ENCODE data around the gene IFRD1. TPM values are rescaled to one million over a fixed set of nuclear protein-coding genes. Genes with fewer than 3 reads are reported as not detected.

The IFRD1 gene
- total and polyA plus RNA-seq, 2 donors from 2014 or later: 24.1 to 31.5 TPM

DNA sequence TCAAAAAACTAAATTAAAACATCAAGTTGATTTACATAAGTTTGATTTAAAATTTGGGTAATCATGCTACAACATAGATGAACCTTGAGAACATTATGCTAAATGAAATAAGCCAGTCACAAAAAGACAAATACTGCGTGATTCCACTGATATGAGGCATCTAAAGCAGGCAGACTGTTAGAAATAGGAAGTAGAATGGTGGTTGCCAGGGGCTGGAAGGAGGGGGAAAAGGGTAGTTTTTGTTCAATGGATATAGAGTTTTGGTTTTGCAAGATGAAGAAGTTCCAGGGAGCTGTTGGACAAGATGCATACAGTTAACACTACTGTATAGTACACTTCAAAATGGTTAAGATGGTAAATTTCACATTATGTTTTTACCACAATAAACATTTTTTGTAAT is 45.0 kb upstream of the IFRD1 start:
- Histone ChIP-seq H3K27ac (ENCODE audit: low read depth in 2 of 2, low read length in 2 of 2) (no peak overlapping the region), H3K9ac (ENCODE audit: low read length in 3 of 3) (no peak overlapping the region), H3K4me1 (ENCODE audit: control insufficient read depth in 2 of 3, insufficient read depth in 2 of 3, low read depth in 1 of 3, low read length in 3 of 3) (no peaks in the 10 kb centered on the region), H3K36me3 (ENCODE audit: control insufficient read depth in 2 of 3, insufficient read depth in 3 of 3, low read length in 3 of 3) (no peaks in the 10 kb centered on the region), H3K27me3 (ENCODE audit: control insufficient read depth, insufficient read depth, low read length) (no peaks in the 10 kb centered on the region), H3K4me3 (ENCODE audit: low read length in 3 of 3) (no peak overlapping the region), H3K9me3 (ENCODE audit: control insufficient read depth in 2 of 3, insufficient read depth in 1 of 3, low read length in 3 of 3) (no peaks in the 10 kb centered on the region)
- TF ChIP-seq, protein P1, sequence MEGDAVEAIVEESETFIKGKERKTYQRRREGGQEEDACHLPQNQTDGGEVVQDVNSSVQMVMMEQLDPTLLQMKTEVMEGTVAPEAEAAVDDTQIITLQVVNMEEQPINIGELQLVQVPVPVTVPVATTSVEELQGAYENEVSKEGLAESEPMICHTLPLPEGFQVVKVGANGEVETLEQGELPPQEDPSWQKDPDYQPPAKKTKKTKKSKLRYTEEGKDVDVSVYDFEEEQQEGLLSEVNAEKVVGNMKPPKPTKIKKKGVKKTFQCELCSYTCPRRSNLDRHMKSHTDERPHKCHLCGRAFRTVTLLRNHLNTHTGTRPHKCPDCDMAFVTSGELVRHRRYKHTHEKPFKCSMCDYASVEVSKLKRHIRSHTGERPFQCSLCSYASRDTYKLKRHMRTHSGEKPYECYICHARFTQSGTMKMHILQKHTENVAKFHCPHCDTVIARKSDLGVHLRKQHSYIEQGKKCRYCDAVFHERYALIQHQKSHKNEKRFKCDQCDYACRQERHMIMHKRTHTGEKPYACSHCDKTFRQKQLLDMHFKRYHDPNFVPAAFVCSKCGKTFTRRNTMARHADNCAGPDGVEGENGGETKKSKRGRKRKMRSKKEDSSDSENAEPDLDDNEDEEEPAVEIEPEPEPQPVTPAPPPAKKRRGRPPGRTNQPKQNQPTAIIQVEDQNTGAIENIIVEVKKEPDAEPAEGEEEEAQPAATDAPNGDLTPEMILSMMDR (IDR thresholded peaks at IDR 0.05; ENCODE audit: borderline replicate concordance, extremely low read depth, insufficient read depth): no peak
- intact Hi-C loops (cut with DNase I): loop anchor here (10.0 kb wide), 1 partner anchor 640 kb away; no protein-coding TSS in a partner anchor
- DNase-seq (no peak), FAIRE-seq (no peak)

DNA sequence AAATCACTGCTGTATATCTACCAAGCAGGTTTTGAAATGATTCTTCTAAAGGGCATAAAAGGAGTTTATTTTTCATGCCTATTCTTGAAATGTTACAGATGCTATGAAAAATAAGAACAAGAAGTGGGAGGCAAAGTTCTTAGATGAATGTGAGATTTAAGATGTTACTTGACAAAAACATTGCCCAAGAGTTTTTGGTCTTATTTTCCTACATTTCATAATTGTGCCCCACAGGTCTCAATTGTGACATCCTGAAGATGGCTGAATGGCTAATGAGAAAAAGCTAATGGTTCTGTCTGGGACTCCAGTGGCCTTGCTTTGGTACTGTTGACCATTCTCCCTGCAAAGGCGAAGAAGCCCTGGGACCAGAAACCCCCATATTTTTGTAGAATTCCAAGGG is 43.0 kb upstream of the IFRD1 start:
- FAIRE-seq (no peak), DNase-seq (no peak)
- Histone ChIP-seq H3K4me3 (ENCODE audit: low read length in 3 of 3) (no peak overlapping the region), H3K9ac (ENCODE audit: low read length in 3 of 3) (no peak overlapping the region), H3K27me3 (ENCODE audit: control insufficient read depth, insufficient read depth, low read length) (no peaks in the 10 kb centered on the region), H3K4me1 (ENCODE audit: control insufficient read depth in 2 of 3, insufficient read depth in 2 of 3, low read depth in 1 of 3, low read length in 3 of 3) (no peaks in the 10 kb centered on the region), H3K36me3 (ENCODE audit: control insufficient read depth in 2 of 3, insufficient read depth in 3 of 3, low read length in 3 of 3) (no peaks in the 10 kb centered on the region), H3K9me3 (ENCODE audit: control insufficient read depth in 2 of 3, insufficient read depth in 1 of 3, low read length in 3 of 3) (no peaks in the 10 kb centered on the region), H3K27ac (ENCODE audit: low read depth in 2 of 2, low read length in 2 of 2) (no peak overlapping the region)
- TF ChIP-seq, protein P1 (IDR thresholded peaks at IDR 0.05; ENCODE audit: borderline replicate concordance, extremely low read depth, insufficient read depth): no peak
- intact Hi-C loops (cut with DNase I): loop anchor here (10.0 kb wide), 1 partner anchor 642 kb away; no protein-coding TSS in a partner anchor

DNA sequence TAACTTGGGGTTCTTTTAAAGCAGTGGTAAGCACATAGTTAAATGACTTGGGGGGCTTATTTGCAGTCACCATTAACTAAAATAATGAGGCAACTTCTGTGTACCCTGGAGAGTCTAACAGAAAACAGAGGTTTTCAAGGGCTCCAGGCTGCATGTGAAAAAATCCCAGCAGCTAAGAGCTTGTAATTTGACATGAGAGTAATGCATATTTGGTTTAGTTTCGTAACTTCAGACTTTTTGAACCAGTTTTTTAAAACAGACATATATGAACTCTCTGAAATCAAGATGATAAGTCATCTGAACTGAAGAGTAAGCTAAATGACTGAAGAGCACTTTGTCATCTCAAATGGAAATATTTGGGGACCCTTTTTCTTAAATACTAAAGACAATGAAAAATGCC is 40.2 kb upstream of the IFRD1 start:
- intact Hi-C loops (cut with DNase I): no loop called here

More for the DNA sequence above, 40.2 kb upstream of the IFRD1 start:
- no peaks in the 10 kb centered on the region for H3K9me3 ChIP-seq (ENCODE audit: control insufficient read depth in 2 of 3, insufficient read depth in 1 of 3, low read length in 3 of 3)
- no peaks in the 10 kb centered on the region for H3K36me3 ChIP-seq (ENCODE audit: control insufficient read depth in 2 of 3, insufficient read depth in 3 of 3, low read length in 3 of 3)
- H3K9ac ChIP-seq (ENCODE audit: low read length in 3 of 3): no peak overlapping the region
- no peaks in the 10 kb centered on the region for H3K27me3 ChIP-seq (ENCODE audit: control insufficient read depth, insufficient read depth, low read length)
- FAIRE-seq (no peak), DNase-seq (no peak)
- H3K4me3 ChIP-seq (ENCODE audit: low read length in 3 of 3): no peak overlapping the region
- TF ChIP-seq, protein P1 (IDR thresholded peaks at IDR 0.05; ENCODE audit: borderline replicate concordance, extremely low read depth, insufficient read depth): no peak
- H3K27ac ChIP-seq (ENCODE audit: low read depth in 2 of 2, low read length in 2 of 2): no peak overlapping the region
- H3K4me1 ChIP-seq (ENCODE audit: control insufficient read depth in 2 of 3, insufficient read depth in 2 of 3, low read depth in 1 of 3, low read length in 3 of 3): no peaks in the 10 kb centered on the region
